OCI-LY7 (cell line): Measurements from ENCODE around the gene BEND7. TPM values are rescaled to one million over a fixed set of nuclear protein-coding genes. Genes with fewer than 3 reads are reported as not detected.

Source experiments
- BruUV-seq: library from RNA; stranded (reverse); fragments of 400-500 nt; replicated peaks from 2 replicates; lab custom pipeline; 2021; lab: Mats Ljungman, UMichigan
- CTCF ChIA-PET: fragments of 300-600 bp; sonication (Branson Sonifier 250); formaldehyde crosslinking; loops from one replicate; lab custom pipeline; 2022; ENCODE audit warnings: antibody characterized with exemption; ENCODE audit not compliant: unreplicated experiment; lab: Charles Lee
- POLR2A ChIA-PET: fragments of 300-600 bp; sonication (Branson Sonifier 250); formaldehyde crosslinking; loops from one replicate; lab custom pipeline; 2022; ENCODE audit warnings: antibody characterized with exemption; lab: Charles Lee
- DNase-seq: peaks from one replicate; pipeline ENCODE4 v3.0.0-alpha.2; 2015; ENCODE audit warnings: low spot score
- H2AFZ ChIP-seq: fragments of 200-600 bp; sonication (generic), shearing (Covaris generic); 2 replicates; pipeline ENCODE4 v1.6.1; 2014; ENCODE audit warnings: mild to moderate bottlenecking, antibody characterized with exemption, low read length, moderate library complexity
- H3K27ac ChIP-seq: fragments of 200-600 bp; sonication (generic); 2 replicates; pipeline ENCODE4 v1.5.1; 2014; ENCODE audit warnings: mixed run types, low read depth, mild to moderate bottlenecking, moderate library complexity, low read length, inconsistent platforms; ENCODE audit not compliant: poor library complexity, severe bottlenecking
- H3K36me3 ChIP-seq: fragments of 200-600 bp; sonication (generic); 2 replicates; pipeline ENCODE4 v1.6.1; 2014; ENCODE audit warnings: mild to moderate bottlenecking, antibody characterized with exemption, low read length, moderate library complexity, mixed read lengths; ENCODE audit not compliant: insufficient read depth
- H3K4me1 ChIP-seq: fragments of 200-600 bp; sonication (generic); 2 replicates; pipeline ENCODE4 v1.5.1; 2014; ENCODE audit warnings: mild to moderate bottlenecking, low read length; ENCODE audit not compliant: insufficient read depth, poor library complexity, severe bottlenecking
- H3K4me2 ChIP-seq: fragments of 200-600 bp; sonication (generic); 2 replicates; pipeline ENCODE4 v1.6.1; 2014; ENCODE audit warnings: mild to moderate bottlenecking, low read length
- H3K4me3 ChIP-seq: fragments of 200-600 bp; sonication (generic); 2 replicates; pipeline ENCODE4 v1.5.1; 2014; ENCODE audit warnings: mild to moderate bottlenecking, low read depth, low read length; ENCODE audit not compliant: poor library complexity, severe bottlenecking
- H3K79me2 ChIP-seq: fragments of 200-600 bp; sonication (generic); 2 replicates; pipeline ENCODE4 v1.6.1; 2016; ENCODE audit warnings: low read depth, mild to moderate bottlenecking, low read length, moderate library complexity, mixed read lengths; ENCODE audit not compliant: insufficient read depth
- H3K9me2 ChIP-seq: fragments of 200-600 bp; sonication (generic); 2 replicates; pipeline ENCODE4 v1.6.1; 2016; ENCODE audit warnings: mild to moderate bottlenecking, low read length, mixed read lengths; ENCODE audit not compliant: insufficient read depth
- H3K9me3 ChIP-seq: fragments of 200-600 bp; sonication (generic); 2 replicates; pipeline ENCODE4 v1.6.1; 2014; ENCODE audit warnings: mild to moderate bottlenecking, mixed run types, low read length, mixed read lengths
- H4K20me1 ChIP-seq: fragments of 200-600 bp; sonication (generic); 2 replicates; pipeline ENCODE4 v1.6.1; 2014; ENCODE audit warnings: mild to moderate bottlenecking, antibody characterized with exemption, low read length, moderate library complexity, mixed read lengths; ENCODE audit not compliant: insufficient read depth
- CTCF ChIP-seq: fragments of 200-600 bp; sonication (generic); conservative IDR thresholded peaks from 2 replicates; pipeline ENCODE4 v1.5.1; 2014; ENCODE audit warnings: mild to moderate bottlenecking, antibody characterized with exemption, low read length, moderate library complexity, mixed read lengths
- EZH2phosphoT487 ChIP-seq: fragments of 200-600 bp; sonication (generic); IDR thresholded peaks from 2 replicates; pipeline ENCODE4 v1.6.1; 2018; ENCODE audit warnings: low read depth, borderline replicate concordance, mild to moderate bottlenecking, mixed run types, antibody characterized with exemption, low read length, moderate library complexity, mixed read lengths
- intact Hi-C: fragments of 100-400 bp; cut with micrococcal nuclease; formaldehyde crosslinking; loops from one replicate; pipeline ENCODE4 v1.10.0; 2022; ENCODE audit not compliant: unreplicated experiment
- total RNA-seq, 2 experiments: library from RNA; depleted of rRNA in 1 of 2; stranded (reverse); fragments of >200 nt in 1 of 2; shearing (Covaris generic) in 1 of 2; gene quantifications; 2 replicates each; pipeline ENCODE4 v1.2.3, GENCODE V29; 2014 to 2022

Gene BEND7
- total RNA-seq, 2 experiments from 2014 or later, result not detected

GRCh38 chr10:13496164-13496563, 32.6 kb downstream of the BEND7 start:
- no peak for TF ChIP-seq EZH2phosphoT487
- TF ChIP-seq CTCF, result no peak
- POLR2A ChIA-PET, result no interaction called here
- H3K4me1 ChIP-seq, result no peaks in the 10 kb centered on the region
- CTCF ChIA-PET, result no interaction called here
- H3K4me3 ChIP-seq, result no peak overlapping the region
- H3K9me2 ChIP-seq, result no peaks in the 10 kb centered on the region
- DNase-seq, result no peak
- no peaks in the 10 kb centered on the region for H3K36me3 ChIP-seq
- no TSS peak for BruUV-seq
- no peak overlapping the region for H3K27ac ChIP-seq
- no peaks in the 10 kb centered on the region for H3K79me2 ChIP-seq
- intact Hi-C loops, result no loop called here
- no peaks in the 10 kb centered on the region for H3K9me3 ChIP-seq
- no peak overlapping the region for H3K4me2 ChIP-seq
- H4K20me1 ChIP-seq, result no peaks in the 10 kb centered on the region
- H2AFZ ChIP-seq, result no peak overlapping the region

GRCh38 chr10:13492493-13493180, 36.2 kb downstream of the BEND7 start:
- CTCF ChIA-PET, result no interaction called here
- BruUV-seq, result no TSS peak
- Histone ChIP-seq H3K9me2 (no peaks in the 10 kb centered on the region), H2AFZ (no peak overlapping the region), H3K9me3 (no peaks in the 10 kb centered on the region), H3K27ac (no peak overlapping the region), H3K79me2 (no peaks in the 10 kb centered on the region), H3K4me2 (no peak overlapping the region), H3K4me3 (no peak overlapping the region), H4K20me1 (no peaks in the 10 kb centered on the region), H3K4me1 (no peaks in the 10 kb centered on the region), H3K36me3 (no peaks in the 10 kb centered on the region)
- TF ChIP-seq EZH2phosphoT487 (no peak), CTCF (no peak)
- POLR2A ChIA-PET, result no interaction called here
- intact Hi-C loops, result no loop called here
- DNase-seq, result no peak

GRCh38 chr10:13491747-13492360, 37.0 kb downstream of the BEND7 start:
- Histone ChIP-seq H3K4me3 (no peak overlapping the region), H4K20me1 (no peaks in the 10 kb centered on the region), H3K27ac (no peak overlapping the region), H3K4me1 (no peaks in the 10 kb centered on the region), H3K9me2 (no peaks in the 10 kb centered on the region), H3K36me3 (no peaks in the 10 kb centered on the region), H3K4me2 (no peak overlapping the region), H2AFZ (no peak overlapping the region), H3K9me3 (no peaks in the 10 kb centered on the region), H3K79me2 (no peaks in the 10 kb centered on the region)
- intact Hi-C loops, result no loop called here
- no TSS peak for BruUV-seq
- TF ChIP-seq CTCF, result no peak
- POLR2A ChIA-PET, result interaction anchor here (0.7 kb wide), 1 partner anchor 31 kb away, joined by 3 read pairs; no protein-coding TSS in a partner anchor
- CTCF ChIA-PET, result no interaction called here
- DNase-seq, result no peak
